HS-5 (cell line): ENCODE results near the gene POLE.
"Not testable (repeated sequence)": the region's sequence is repeated elsewhere in the genome, so short reads cannot be mapped to it uniquely, and the experiment has no call there.

Experiments used
- DNase-seq: peaks from one replicate; pipeline ENCODE4 v3.0.0-alpha.2; 2012; ENCODE audit warnings: low read depth

POLE gene

DNA sequence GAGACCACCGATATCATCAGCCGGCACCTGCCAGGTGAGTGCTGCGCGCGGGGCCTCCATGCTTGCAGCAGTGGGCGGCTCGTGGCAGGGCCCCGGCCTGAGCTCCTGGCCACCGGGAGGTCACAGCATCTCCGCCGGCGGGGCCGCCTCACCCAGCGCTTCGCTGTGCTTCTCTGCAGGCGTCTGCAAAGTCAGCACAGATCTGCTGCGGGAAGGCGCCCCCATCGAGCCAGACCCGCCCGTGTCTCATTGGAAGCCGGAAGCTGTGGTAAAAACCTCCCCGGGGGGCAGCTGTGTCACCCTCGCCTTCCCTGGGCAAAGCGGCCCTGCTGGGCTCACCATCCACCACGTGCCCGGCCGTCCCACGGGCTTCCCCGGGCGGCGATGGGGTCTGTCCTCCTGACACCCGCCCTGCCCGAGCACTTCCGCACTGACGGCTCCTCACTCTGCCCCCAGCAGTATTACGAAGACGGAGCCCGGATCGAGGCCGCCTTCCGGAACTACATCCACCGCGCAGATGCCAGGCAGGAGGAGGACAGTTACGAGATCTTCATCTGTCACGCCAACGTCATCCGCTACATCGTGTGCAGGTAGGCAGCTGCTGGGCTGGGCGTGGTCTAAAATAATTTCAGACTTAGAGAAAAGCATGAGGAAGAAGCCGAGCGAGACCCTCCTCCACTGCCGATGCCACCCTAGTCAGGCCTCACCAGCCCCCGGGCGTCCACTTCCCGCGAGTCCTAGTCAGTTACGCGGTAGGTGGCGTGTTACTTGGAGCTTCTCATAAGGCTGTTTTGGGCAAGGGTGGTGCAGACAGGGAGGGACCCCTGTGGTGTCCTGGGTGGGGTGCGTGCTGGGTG, 30.6 kb upstream of the POLE start:
- DNase-seq: no peak

DNA sequence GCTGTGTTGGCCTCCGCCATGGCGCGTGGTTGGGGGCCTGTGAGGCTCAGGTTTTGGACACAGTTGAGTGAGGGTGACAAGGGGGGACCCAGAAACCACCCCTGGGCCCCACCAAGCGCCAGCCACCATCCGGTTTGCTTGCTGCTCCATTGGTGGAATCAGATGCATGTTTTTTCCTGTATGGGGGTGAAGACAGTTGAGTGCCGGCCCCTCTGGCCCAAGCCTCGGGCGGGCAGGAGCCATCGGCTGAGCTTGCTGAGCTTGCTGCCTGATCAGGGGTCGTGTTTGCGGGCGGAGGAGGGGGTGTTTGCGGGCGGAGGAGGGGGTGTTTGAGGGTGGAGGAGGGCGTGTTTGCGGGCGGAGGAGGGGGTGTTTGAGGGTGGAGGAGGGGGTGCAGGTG, 29.9 kb upstream of the POLE start:
- DNase-seq: no peak

DNA sequence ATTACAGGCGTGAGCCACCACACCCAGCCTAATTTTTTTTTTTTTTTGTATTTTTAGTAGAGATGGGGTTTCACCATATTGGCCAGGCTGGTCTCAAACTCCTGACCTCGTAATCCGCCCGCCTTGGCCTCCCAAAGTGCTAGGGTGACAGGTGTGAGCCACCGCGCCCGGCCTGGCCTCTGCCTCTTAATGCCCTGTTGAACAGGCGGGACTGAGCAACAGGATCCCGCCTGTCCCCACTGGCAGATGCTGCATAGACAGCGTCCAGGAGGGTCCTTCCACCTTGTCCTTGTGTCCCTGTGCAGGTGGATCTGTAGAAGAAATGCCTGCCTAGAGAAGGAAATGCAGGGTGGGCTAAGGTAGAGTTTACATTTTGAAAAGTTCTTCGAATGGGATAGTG, 29.2 kb upstream of the POLE start:
- no peak for DNase-seq

DNA sequence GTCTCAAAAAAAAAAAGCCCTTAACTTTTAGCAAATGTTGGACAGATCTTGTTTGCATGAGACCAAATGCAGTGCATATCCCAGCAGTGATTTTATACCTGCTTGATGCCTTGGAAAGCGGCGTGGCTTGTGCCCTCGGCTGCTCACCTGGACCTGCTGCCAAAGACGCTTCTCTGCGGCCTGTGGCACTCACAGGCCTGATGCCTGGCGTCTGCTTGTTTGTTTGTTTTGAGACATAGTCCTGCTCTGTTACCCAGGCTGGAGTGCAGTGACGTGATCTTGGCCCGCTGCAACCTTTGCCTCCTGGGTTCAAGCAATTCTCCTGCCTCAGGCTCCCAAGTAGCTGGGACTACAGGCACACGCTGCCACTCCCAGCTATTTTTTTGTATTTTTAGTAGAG, 28.7 kb upstream of the POLE start:
- no peak for DNase-seq

DNA sequence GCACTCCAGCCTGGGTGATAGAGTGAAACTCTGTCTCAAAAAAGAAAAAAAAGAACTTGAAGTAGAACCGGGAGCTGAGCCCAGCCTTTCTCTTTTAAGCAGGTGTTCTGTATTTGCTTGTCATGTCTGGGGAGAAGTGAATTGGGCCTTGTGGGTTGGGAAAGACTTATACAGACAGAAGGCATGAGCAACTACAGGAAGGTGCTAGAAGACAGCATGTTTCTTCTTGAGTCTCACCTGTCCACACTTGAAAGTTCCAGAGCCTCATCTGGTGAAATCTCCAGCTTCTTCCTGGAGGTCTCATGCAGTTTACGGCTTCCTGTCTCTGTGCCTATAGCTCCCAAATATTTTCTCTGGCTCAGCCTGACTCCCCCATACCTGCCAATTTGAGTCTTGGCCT, 26.0 kb upstream of the POLE start:
- DNase-seq: no peak

DNA sequence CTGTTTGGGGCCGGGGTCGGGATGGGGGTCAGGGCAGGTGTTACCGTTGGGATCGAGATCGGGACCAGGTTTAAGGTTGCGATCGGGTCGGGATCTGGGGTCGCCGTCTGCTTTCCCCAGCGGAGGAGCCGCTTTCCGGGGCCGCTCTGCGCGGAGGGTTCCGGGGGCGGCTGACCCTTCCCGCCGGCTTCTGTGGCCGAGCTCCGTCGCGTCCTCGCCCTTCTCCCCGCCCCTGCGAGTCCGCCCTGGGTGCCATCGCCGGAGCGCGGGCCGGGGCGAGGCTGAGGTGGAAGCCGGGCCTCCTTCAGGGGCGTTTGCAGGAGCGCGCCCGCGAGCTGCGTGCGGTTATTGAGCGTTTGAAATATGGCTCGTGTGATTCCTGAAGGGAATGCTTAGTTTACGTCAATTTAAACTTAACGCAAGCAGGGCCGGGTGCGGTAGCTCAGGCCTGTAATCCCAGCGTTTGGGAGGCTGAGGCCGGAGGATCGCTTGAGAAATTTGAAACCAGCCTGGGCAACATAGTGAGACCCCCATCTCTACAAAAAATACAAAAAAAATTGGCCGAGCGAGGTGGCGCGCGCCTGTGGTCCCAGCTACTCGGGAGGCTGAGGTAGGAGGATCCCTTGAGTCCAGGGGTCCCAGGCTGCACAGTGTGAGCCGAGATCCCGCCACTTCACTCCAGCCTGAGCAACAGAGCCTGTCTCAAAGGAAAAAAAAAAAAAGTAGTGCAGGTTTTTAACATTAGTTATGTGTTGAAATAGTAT, 24.1 kb upstream of the POLE start:
- DNase-seq: no peak

DNA sequence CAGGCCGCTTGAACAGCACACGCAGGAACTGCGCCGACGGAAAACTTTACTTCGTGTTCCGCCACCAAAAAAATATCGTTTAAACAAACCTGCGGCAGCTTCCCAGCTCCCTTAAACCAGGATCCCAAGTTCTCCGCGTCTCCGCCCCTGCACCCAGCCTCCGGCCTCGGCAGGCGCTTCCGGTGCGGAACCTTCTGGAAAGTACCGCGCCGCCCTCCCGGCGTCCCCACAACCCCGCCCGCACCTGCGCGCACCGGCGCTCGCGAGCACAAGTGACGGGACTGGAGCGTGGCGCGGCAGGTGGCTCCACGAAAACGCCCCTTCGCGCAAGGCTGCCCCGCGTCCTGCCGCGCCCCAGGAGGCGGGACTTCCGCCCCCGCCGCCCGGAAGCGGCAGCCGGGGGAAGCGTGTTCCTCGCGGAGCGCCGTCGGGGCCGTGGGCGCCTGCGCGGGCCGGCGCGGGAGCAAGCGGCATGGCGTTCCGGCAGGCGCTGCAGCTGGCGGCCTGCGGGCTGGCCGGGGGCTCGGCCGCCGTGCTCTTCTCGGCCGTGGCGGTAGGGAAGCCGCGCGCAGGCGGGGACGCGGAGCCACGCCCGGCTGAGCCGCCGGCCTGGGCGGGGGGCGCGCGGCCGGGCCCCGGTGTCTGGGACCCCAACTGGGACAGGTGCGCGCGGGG, 23.4 kb upstream of the POLE start, which contains the start of gene PGAM5:
Gene PGAM5, plus strand, starts transcription at position 438 of the 675 bp plus-strand sequence. Its CDS starts 35 bp downstream, at position 473.
- peak; percentile 31 for DNase-seq

DNA sequence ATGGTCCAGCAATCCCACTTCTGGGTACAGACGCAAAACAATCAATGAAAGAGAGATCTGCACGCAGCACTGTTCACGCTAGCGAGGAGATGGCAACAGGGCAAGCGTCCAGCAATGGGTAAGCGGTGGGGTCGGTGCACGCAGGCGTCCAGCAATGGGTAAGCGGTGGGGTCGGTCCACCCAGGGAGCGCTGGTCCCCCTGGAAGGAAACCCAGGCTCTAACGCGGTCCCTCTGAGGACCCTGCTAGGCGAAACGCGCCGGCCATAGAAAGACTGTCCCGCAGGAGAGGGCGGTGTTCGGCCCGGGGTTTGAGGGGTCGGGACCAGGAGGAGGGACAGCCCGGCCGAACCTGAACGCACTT, 22.9 kb upstream of the POLE start:
- no peak for DNase-seq

DNA sequence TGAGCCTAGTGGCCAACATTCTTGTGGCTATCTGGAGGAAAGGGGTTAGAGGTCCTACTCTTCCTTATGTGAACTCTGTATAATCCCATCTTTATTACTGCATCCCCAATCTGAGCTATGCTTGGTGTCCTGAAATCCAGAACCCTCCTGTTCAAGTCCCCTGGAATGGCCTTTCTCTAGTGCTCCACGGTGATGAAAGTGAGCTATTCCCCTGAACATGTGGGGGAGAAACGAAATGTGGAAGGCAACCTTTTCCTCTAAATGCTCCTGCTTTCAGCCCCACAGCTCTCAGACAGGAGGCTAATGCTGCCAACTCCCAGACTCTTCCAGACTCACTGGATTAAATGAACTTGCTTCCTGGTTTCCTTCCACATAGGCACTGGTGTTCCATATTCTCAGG, 21.0 kb upstream of the POLE start:
- no peak for DNase-seq

DNA sequence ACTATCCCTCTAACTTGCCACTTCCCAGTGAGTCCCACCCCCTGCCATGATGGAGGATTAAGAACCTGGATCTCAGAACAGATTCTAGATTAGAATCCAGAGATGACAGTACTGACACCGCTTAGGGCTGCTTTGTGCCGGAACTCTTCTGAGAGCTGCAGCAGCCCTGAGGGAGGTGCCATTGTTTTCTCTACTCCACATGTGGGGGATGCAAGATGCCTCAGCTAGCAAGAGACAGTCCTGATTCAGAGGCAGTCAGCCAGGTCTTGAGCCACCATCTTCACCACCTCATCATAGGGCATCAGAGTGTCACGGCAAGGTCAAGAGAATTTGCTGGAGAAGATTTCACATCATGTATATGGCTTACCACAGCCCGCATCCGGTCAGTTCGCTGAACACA, 20.1 kb upstream of the POLE start:
- DNase-seq: no peak

DNA sequence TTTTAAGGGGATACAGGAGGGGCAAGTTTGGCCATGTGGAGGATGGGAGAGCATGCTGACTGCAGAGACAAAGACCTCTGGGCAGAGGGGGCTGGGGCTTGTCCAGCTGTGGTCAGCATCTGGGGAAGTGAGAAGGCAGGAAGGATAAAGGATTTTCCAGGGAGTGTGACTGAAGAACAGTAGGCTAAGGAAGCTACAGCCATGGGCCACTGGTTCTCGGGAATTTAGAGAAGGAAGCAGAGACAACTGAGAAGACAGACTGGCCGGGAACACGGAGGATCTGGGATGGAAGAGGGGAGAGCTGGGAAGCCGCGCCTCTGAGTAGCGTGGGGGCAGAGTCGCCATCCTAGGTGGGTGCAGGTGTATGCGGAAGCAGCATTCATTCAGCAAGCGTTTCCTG, 16.5 kb upstream of the POLE start:
- no peak for DNase-seq

DNA sequence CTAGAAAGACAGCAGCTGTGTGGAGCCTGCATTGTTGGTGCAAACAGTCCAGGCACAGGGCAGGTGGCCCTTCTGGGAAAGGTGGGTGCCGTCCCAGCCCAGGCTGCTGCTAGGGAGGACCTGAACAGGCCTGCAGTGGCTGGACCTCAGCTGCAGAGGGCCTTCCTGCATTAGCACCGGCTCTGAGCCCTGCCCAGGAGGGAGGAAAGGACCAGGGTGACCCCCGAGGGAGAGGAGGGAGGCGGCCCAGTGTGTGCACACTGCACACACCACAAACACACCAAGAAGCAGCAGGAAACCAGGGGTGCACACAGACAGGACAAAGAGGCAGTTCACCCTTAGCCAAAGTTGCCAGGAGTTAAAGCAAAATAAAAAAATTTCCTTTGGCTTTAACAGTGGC, 15.5 kb upstream of the POLE start:
- no peak for DNase-seq

DNA sequence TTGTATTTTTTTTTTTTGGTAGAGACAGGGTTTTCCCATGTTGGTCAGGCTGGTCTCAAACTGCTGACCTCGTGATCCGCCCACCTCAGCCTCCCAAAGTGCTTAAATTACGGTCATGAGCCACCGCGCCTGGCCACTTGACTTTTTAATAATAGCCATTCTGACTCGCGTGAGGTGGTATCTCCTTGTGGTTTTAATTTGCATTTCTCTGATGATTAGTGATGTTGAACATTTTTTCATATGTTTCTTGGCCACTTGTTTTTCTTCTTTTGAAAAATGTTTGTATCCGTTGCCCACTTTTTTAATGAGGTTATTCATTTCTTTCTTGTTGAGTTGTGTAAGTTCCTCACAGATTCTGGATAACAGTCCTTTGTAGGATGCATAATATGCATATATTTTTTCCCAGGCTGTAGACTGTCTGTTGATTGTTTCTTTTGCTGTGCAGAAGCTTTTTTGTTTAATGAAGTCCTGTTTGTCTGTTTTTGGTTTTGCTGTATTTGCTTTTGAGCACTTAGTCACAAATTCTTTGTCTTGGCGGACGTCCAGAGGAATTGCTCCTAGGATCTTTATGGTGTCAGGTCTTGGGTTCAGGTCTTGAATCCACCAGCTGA, 13.2 kb upstream of the POLE start:
- no peak for DNase-seq

DNA sequence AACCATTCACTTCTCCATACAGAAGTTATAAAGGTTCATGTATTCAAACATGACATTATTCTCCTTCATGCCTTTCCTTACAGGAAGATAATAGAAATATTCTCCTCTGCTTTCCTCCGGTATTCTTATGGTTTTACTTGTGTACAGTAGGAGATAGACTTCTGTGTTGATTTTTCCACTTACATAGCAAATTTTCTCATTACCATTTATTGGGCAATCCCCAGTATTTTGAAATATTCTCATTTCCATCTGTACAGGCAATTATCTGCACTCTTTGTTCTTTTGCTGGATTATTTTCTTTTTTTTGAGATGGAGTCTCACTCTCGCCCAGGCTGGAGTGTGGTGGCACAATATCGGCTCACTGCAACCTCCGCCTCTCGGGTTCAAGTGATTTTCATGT, 11.2 kb upstream of the POLE start:
- DNase-seq: no peak

DNA sequence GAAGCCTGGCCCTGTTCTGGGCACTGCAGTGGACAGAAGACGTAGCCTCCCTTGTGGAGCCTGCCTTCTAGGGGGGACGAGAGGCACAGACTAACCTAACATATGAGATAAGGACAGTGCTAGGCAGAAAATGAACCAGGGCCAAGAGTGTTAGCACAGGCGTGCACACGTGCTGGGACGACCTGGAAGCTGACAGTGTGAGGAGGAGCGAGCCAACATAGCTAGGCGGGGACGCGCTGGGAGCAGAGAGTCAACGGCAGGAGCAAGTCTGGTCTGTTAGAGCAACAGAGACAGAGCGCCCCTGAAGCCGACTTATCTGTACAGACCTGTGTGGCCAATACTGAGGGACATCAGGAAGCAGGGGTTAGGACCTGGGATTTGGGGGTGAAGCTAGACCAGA, 8.3 kb upstream of the POLE start:
- DNase-seq: no peak

DNA sequence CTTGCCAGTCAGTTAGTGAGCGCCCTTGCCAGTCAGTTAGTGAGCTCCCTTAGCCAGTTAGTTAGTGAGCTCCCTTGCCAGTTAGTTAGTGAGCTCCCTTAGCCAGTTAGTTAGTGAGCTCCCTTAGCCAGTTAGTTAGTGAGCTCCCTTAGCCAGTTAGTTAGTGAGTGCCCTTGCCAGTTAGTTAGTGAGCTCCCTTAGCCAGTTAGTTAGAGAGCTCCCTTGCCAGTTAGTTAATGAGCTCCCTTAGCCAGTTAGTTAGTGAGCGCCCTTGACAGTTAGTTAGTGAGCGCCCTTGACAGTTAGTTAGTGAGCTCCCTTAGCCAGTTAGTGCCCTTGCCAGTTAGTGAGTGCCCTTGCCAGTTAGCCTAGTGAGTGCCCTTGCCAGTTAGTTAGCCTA, 7.7 kb upstream of the POLE start:
- not testable (repeated sequence) for DNase-seq

DNA sequence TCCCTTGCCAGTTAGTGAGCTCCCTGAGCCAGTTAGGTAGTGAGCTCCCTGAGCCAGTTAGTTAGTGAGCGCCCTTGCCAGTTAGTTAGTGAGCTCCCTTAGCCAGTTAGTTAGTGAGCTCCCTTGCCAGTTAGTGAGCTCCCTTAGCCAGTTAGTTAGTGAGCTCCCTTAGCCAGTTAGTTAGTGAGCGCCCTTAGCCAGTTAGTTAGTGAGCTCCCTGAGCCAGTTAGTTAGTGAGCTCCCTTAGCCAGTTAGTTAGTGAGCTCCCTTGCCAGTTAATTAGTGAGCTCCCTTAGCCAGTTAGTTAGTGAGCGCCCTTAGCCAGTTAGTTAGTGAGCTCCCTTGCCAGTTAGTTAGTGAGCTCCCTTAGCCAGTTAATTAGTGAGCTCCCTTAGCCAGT, 4.9 kb upstream of the POLE start:
- DNase-seq: not testable (repeated sequence)

DNA sequence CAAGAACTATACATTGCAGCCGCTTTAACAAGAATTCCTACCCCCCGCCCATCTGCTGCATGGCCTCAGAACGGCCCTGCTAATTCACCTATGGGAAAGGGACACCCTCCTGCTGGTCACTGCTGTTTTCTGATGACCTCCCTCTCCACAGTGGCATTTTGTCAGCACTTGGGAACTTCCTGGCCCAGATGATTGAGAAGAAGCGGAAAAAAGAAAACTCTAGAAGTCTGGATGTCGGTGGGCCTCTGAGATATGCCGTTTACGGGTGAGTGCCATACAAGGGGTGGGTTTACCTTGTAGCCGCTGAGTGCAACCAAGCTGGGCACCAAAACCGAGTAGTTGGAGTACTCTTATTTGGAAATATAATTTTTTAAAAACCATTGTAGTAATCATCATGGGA, 3.0 kb upstream of the POLE start:
- DNase-seq: no peak

DNA sequence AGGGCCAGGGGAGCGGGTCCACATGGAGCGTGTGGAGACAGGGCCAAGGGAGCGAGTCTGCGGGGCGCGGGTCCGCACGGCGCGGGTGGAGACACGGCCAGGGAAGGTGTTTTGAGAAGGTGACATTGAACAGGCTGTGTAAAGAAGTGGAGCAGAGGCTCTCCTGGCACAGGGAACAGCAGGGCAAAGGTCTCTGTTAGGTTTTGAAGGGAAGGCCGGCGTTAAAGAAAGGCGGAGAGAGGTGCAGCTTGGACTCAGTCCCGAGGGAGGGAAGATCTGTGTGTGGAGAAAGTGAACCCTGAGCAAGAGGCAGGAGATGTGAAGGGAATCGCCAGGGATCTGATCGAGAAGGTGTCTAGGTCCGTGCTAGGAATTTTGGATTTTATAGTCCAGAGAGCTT, 2.1 kb upstream of the POLE start:
- DNase-seq: no peak

DNA sequence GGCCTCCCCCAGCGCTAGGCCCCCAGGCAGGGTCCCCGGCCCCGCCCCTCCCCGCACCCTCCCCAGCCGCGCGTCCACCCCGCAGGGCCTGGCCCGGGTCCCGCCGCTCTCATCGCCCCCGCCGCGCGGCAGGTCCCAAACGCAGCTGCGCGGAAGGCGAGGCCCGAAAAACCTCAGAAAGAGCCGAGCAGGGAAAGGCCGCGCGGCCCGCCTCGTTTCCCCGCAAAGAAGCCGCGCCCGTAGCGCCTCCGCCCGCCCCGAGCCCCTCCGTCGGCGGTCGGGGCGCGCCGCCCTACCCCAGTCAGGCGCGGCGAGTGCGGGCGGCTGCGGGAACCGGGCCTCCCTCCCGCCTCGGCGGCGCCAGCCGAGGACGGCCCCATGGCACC, 324 bp downstream of the POLE start:
- no peak for DNase-seq

DNA sequence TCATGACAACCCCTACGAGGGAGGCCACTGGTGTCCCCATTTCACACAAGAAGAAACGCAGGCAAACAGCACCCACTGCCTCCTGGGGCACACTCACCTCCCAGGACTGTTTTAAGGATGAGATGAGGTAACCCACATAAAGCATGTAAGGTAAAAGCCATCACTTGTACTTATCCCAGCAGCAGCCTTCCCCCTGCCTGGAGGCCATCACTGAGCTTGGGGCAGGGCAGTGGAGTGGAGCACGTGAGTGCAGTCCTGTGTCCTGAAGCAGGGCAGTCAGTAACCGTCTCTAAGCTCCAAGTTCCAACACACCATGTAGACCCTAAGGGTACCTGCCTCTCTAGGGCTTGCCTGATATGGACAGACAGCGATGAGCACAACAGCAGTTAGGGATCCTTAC, 1.7 kb downstream of the POLE start:
- no peak for DNase-seq

DNA sequence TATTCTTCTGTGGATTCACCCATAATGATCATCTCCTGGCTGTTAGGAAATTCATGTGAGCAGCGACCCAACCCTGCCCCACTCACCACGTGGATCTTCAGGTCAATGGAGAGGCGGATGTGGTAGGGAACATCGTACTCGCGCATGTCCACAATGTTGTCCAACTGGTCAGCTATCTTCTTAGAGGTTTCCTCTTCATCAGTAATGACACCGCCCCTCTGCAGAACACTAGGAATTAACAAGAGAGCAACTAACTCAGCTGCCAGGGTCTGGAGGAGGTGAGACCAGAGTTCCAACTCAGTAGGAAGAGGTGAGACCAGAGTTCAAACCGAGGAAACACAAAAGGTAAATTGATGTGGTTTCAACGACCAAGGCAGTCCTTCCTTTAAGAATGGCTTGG, 9.7 kb downstream of the POLE start:
- DNase-seq: no peak
